ENCODE measurements around the gene MCTP2.

Gene MCTP2

DNA sequence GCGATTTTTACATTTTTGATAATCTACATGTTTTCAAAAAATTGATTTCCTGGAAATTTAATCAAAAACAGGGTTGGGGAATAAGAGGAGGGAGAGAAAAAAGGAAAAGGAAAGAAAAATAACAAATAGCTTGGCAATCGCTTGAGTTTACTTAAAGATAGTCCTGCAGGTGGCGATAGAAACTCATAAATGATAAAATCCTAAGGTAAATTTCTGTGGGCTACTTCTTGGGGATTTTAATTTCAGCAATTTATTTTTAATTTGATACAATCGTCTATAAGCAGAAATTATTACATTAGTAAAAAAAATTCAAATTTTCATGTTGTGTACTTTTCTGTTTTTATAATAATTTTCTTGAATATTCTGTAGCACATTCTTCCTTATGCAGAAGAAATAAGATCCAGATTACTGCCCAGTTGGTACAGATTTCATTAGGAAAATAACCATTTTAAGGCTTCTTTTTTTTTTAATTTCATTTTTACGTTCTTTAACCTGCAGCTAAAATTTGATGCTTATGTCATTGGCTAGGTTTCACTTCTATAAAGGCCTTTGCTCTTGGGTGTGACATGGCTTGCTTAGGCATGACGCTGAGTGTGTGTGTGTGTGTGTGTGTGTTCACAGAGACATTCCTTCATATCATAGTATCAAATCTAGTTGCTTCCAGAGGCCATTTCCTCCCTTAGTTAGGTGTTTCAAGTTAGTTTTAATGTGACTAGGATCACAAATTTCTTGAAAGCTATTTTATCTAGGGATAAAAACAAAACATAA, 181.8 kb downstream of the MCTP2 start:
- no peaks in the 10 kb centered on the region for H3K4me1 ChIP-seq (ENCODE audit: insufficient read depth, insufficient read length)
- no peak overlapping the region for H3K9ac ChIP-seq (ENCODE audit: insufficient read length, low read depth)
- H3K9me3 ChIP-seq (ENCODE audit: insufficient read depth, low read length), result no peaks in the 10 kb centered on the region
- H3K4me3 ChIP-seq (ENCODE audit: insufficient read length, low read depth), result no peak overlapping the region
- TF ChIP-seq YY1 (IDR thresholded peaks at IDR 0.05; ENCODE audit: insufficient read depth, insufficient read length) (no peak), SUZ12 (IDR thresholded peaks at IDR 0.05; ENCODE audit: extremely low read depth, insufficient read depth, insufficient read length) (no peak), ZNF274 (IDR thresholded peaks at IDR 0.05; ENCODE audit: low read depth, low read length) (no peak)
- DNase-seq (ENCODE audit: low read depth, low spot score), result no peak
- H3K36me3 ChIP-seq (ENCODE audit: insufficient read depth, insufficient read length, low read length), result no peaks in the 10 kb centered on the region
- H3K27me3 ChIP-seq (ENCODE audit: insufficient read depth, insufficient read length), result no peaks in the 10 kb centered on the region

DNA sequence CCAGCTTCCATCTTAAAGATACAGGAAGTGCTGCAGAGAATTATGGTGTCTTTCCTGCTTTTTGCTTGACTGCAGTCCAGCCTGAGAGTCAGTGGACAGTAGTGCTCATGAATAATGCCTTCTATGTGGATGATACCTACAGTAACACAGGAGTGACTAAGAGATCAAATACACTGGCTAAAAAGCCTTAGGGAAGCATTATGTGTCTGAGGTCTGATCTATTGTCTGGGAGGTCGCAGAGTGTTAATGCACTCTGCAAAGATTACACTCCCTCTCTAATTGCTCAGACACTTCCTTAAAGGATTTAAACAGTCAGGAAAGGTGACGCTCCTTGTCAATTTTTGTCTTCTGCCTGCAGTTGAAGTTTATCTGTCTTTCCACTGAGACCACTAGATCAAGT, 183.6 kb downstream of the MCTP2 start:
- no peaks in the 10 kb centered on the region for H3K4me1 ChIP-seq (ENCODE audit: insufficient read depth, insufficient read length)
- H3K4me3 ChIP-seq (ENCODE audit: insufficient read length, low read depth), result no peak overlapping the region
- no peak for DNase-seq (ENCODE audit: low read depth, low spot score)
- peaks cover 3% of the 10 kb centered on the region; the same call in 1 of the 2 replicates for H3K9me3 ChIP-seq (ENCODE audit: insufficient read depth, low read length)
- H3K36me3 ChIP-seq (ENCODE audit: insufficient read depth, insufficient read length, low read length), result no peaks in the 10 kb centered on the region
- TF ChIP-seq YY1 (IDR thresholded peaks at IDR 0.05; ENCODE audit: insufficient read depth, insufficient read length) (no peak), ZNF274 (IDR thresholded peaks at IDR 0.05; ENCODE audit: low read depth, low read length) (no peak), SUZ12 (IDR thresholded peaks at IDR 0.05; ENCODE audit: extremely low read depth, insufficient read depth, insufficient read length) (no peak)
- no peak overlapping the region for H3K9ac ChIP-seq (ENCODE audit: insufficient read length, low read depth)
- H3K27me3 ChIP-seq (ENCODE audit: insufficient read depth, insufficient read length), result no peaks in the 10 kb centered on the region

- no peaks in the 10 kb centered on the region for H3K27me3 ChIP-seq (ENCODE audit: insufficient read depth, insufficient read length)
- no peaks in the 10 kb centered on the region for H3K4me1 ChIP-seq (ENCODE audit: insufficient read depth, insufficient read length)
- TF ChIP-seq SUZ12 (IDR thresholded peaks at IDR 0.05; ENCODE audit: extremely low read depth, insufficient read depth, insufficient read length) (no peak), YY1 (IDR thresholded peaks at IDR 0.05; ENCODE audit: insufficient read depth, insufficient read length) (no peak), ZNF274 (IDR thresholded peaks at IDR 0.05; ENCODE audit: low read depth, low read length) (no peak)
- no peak for DNase-seq (ENCODE audit: low read depth, low spot score)
- H3K36me3 ChIP-seq (ENCODE audit: insufficient read depth, insufficient read length, low read length), result no peaks in the 10 kb centered on the region
- no peak overlapping the region for H3K9ac ChIP-seq (ENCODE audit: insufficient read length, low read depth)
- peaks cover 5% of the 10 kb centered on the region; the same call in 1 of the 2 replicates for H3K9me3 ChIP-seq (ENCODE audit: insufficient read depth, low read length)
- no peak overlapping the region for H3K4me3 ChIP-seq (ENCODE audit: insufficient read length, low read depth)
These were observed 184.9 kb downstream of the MCTP2 start for GRCh38 chr15:94416267-94416666.

DNA sequence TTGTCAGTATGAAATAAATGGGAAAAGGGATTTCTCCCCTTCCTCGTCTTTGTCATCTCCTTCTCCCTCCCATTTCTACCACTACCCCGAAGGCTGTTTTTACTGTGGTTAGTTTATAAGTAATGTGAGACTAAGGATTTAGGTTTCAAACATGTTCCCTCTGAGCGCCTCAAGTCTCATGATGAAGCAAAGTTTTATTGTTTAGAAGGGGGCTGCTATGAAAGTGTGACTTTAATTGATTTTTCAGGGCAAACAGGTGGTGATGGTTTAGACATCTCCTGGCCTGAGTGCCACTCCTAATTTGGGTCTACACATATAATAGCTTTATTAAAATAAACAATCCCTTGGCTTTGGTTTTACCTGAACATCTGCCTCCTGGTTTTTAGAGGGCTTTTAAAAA, 185.5 kb downstream of the MCTP2 start:
- Histone ChIP-seq H3K36me3 (ENCODE audit: insufficient read depth, insufficient read length, low read length) (no peaks in the 10 kb centered on the region), H3K27me3 (ENCODE audit: insufficient read depth, insufficient read length) (no peaks in the 10 kb centered on the region), H3K4me3 (ENCODE audit: insufficient read length, low read depth) (no peak overlapping the region), H3K9ac (ENCODE audit: insufficient read length, low read depth) (no peak overlapping the region), H3K4me1 (ENCODE audit: insufficient read depth, insufficient read length) (no peaks in the 10 kb centered on the region), H3K9me3 (ENCODE audit: insufficient read depth, low read length) (peaks cover 5% of the 10 kb centered on the region; the same call in 1 of the 2 replicates)
- no peak for TF ChIP-seq YY1 (IDR thresholded peaks at IDR 0.05; ENCODE audit: insufficient read depth, insufficient read length)
- TF ChIP-seq SUZ12 (IDR thresholded peaks at IDR 0.05; ENCODE audit: extremely low read depth, insufficient read depth, insufficient read length), result no peak
- no peak for TF ChIP-seq ZNF274 (IDR thresholded peaks at IDR 0.05; ENCODE audit: low read depth, low read length)
- DNase-seq (ENCODE audit: low read depth, low spot score), result no peak

- no peak for DNase-seq (ENCODE audit: low read depth, low spot score)
- Histone ChIP-seq H3K9ac (ENCODE audit: insufficient read length, low read depth) (no peak overlapping the region), H3K9me3 (ENCODE audit: insufficient read depth, low read length) (peaks cover 5% of the 10 kb centered on the region; the same call in 1 of the 2 replicates), H3K4me3 (ENCODE audit: insufficient read length, low read depth) (no peak overlapping the region), H3K36me3 (ENCODE audit: insufficient read depth, insufficient read length, low read length) (no peaks in the 10 kb centered on the region), H3K4me1 (ENCODE audit: insufficient read depth, insufficient read length) (no peaks in the 10 kb centered on the region), H3K27me3 (ENCODE audit: insufficient read depth, insufficient read length) (no peaks in the 10 kb centered on the region)
- TF ChIP-seq SUZ12 (IDR thresholded peaks at IDR 0.05; ENCODE audit: extremely low read depth, insufficient read depth, insufficient read length) (no peak), YY1 (IDR thresholded peaks at IDR 0.05; ENCODE audit: insufficient read depth, insufficient read length) (no peak), ZNF274 (IDR thresholded peaks at IDR 0.05; ENCODE audit: low read depth, low read length) (no peak)
These were observed 186.3 kb downstream of the MCTP2 start for GRCh38 chr15:94417501-94418293.

DNA sequence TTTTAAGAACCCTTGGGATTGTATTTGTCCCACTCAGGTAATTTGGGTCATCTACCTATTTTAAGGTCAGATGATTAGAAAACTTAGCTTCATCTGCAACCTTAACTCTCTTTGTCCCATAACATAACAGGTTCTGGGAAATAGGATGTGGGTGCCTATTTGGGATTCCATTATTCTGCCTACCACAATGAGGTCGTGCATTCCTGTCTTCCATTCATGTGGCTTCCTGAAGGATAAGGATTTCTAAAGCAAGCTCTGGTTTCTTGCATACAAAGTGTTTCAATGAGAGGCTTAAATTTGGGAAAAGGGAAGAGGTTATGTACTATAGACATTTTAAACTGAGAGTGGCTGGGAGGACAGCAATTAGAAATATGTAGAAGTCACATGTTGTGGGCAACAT, 190.3 kb downstream of the MCTP2 start:
- no peak for DNase-seq (ENCODE audit: low read depth, low spot score)
- H3K9me3 ChIP-seq (ENCODE audit: insufficient read depth, low read length), result peaks cover 5% of the 10 kb centered on the region; the same call in 1 of the 2 replicates
- no peaks in the 10 kb centered on the region for H3K36me3 ChIP-seq (ENCODE audit: insufficient read depth, insufficient read length, low read length)
- H3K4me1 ChIP-seq (ENCODE audit: insufficient read depth, insufficient read length), result no peaks in the 10 kb centered on the region
- no peak for TF ChIP-seq ZNF274 (IDR thresholded peaks at IDR 0.05; ENCODE audit: low read depth, low read length)
- no peak for TF ChIP-seq YY1 (IDR thresholded peaks at IDR 0.05; ENCODE audit: insufficient read depth, insufficient read length)
- TF ChIP-seq SUZ12 (IDR thresholded peaks at IDR 0.05; ENCODE audit: extremely low read depth, insufficient read depth, insufficient read length), result no peak
- no peak overlapping the region for H3K4me3 ChIP-seq (ENCODE audit: insufficient read length, low read depth)
- H3K9ac ChIP-seq (ENCODE audit: insufficient read length, low read depth), result no peak overlapping the region
- no peaks in the 10 kb centered on the region for H3K27me3 ChIP-seq (ENCODE audit: insufficient read depth, insufficient read length)

GRCh38 chr15:94432279-94432678, 200.9 kb downstream of the MCTP2 start:
- no peak for TF ChIP-seq SUZ12 (IDR thresholded peaks at IDR 0.05; ENCODE audit: extremely low read depth, insufficient read depth, insufficient read length)
- TF ChIP-seq ZNF274 (IDR thresholded peaks at IDR 0.05; ENCODE audit: low read depth, low read length), result no peak
- TF ChIP-seq YY1 (IDR thresholded peaks at IDR 0.05; ENCODE audit: insufficient read depth, insufficient read length), result no peak
- Histone ChIP-seq H3K4me3 (ENCODE audit: insufficient read length, low read depth) (no peak overlapping the region), H3K9me3 (ENCODE audit: insufficient read depth, low read length) (peaks cover 5% of the 10 kb centered on the region; the same call in 1 of the 2 replicates), H3K4me1 (ENCODE audit: insufficient read depth, insufficient read length) (no peaks in the 10 kb centered on the region), H3K27me3 (ENCODE audit: insufficient read depth, insufficient read length) (no peaks in the 10 kb centered on the region), H3K9ac (ENCODE audit: insufficient read length, low read depth) (no peak overlapping the region), H3K36me3 (ENCODE audit: insufficient read depth, insufficient read length, low read length) (no peaks in the 10 kb centered on the region)
- DNase-seq (ENCODE audit: low read depth, low spot score), result no peak
